MM.1S (cell line): ENCODE results near the gene SCAI.

Experiments
- EZH2 ChIP-seq: fragments of 300-600 bp; sonication (generic); optimal IDR thresholded peaks from 2 replicates; pipeline ENCODE3; 2017; ENCODE audit warnings: low read depth, mild to moderate bottlenecking, antibody characterized with exemption, low read length, mixed read lengths
- TF ChIP-seq, protein P1 (sequence below): fragments of 300-600 bp; sonication (generic); IDR thresholded peaks from 2 replicates; pipeline ENCODE4 v1.5.1; 2016; ENCODE audit warnings: antibody characterized with exemption, low read length, mixed read lengths

DNA sequence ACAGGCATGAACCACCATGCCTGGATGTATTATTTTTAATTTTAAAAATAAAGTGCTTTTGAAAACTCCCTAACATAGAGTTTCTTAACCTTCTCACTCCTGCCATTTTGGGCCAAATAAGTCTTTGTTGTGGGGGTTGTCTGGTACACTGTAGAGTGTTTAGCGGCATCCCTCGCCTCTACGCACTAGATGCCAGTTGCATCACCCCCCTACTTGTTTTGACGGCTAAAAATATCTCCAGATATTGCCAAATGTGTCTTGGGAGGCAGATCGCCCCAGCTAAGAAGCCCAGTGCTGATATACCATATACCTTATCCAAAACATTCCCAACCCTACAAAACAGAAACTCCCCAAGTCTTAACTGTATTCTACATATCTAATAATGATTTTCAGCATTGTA is 54.6 kb downstream of the SCAI start:
- TF ChIP-seq, protein P1, sequence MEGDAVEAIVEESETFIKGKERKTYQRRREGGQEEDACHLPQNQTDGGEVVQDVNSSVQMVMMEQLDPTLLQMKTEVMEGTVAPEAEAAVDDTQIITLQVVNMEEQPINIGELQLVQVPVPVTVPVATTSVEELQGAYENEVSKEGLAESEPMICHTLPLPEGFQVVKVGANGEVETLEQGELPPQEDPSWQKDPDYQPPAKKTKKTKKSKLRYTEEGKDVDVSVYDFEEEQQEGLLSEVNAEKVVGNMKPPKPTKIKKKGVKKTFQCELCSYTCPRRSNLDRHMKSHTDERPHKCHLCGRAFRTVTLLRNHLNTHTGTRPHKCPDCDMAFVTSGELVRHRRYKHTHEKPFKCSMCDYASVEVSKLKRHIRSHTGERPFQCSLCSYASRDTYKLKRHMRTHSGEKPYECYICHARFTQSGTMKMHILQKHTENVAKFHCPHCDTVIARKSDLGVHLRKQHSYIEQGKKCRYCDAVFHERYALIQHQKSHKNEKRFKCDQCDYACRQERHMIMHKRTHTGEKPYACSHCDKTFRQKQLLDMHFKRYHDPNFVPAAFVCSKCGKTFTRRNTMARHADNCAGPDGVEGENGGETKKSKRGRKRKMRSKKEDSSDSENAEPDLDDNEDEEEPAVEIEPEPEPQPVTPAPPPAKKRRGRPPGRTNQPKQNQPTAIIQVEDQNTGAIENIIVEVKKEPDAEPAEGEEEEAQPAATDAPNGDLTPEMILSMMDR, result no peak
- no peak for TF ChIP-seq EZH2
